GM21390 (cell line): Measurements from ENCODE around the gene VAV2.

Experiments
- ATAC-seq: cut with Tn5 transposase; IDR thresholded peaks from one replicate; pipeline ENCODE4 v1.9.1; 2021; ENCODE audit not compliant: unreplicated experiment

Gene VAV2

DNA sequence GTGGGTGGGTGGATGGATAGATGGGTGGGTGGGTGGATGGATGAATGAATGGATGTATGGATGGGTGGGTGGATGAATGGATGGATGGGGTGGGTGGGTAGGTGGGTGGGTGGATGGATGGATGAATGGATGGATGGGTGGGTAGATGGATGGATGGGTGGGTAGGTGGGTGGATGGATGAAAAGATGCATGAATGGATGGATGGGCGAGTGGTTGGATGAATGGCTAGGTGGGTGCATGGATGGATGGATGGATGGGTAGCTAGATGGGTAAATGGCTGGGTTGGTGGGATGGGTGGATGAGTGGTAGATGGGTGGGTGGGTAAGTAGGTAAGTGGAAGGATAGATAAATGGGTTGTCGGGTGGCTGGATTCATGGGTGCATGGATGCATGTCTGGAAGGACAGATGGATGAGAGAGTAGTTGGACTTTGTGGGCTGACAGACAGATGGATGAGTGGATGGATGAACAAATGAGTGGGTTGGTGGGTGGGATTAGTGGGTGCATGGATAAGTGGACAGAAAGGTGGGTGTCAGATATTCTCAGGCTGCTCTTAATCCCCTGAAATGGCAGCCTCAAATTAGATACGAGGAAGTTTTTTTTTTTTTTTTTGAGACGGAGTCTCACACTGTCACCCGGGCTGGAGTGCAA lies 153.1 kb downstream of the VAV2 start:
- no peak for ATAC-seq

DNA sequence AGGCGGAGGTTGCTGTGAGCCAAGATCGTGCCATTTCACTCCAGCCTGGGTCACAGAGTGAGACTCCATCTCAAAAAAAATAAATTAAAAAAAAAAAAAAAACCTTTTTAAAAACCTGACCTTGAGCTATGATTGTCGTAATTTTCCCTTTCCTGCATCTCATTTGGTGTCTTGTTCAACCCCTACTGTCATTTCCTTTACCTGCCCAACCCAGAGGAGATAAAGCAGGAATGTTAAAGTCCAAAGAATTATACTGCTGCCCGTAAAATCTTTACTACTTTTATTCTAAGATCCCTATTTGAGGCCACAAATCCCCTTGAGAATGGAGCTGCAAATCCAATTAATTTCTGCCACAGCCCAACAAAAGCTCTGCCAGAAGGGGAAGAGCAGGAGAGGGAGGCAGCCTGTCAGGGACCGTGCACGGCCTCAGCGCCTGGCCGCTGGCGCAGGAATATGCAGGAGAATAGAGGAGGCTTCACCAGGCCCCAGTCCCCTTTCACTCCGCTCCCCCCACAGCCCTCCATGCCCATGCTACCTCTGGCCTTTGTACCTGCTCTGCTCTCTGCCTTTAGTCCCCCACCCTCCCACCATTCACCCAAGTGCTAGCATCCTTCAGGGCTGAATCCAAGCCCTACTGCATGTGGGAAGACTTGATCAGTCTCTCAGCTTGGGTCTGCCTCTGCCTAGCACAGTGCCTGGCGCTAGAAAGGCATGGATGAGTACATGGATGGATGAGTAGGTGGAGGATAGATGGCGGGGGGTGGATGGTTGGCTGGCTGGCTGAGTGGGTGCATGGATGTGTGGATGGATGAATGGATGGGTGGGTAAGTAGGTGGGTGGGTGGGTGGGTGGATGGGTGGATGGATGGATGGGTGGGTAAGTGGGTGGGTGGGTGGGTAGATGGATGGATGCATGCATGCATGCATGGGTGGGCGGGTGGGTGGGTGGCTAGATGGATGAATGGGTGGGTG lies 154.2 kb downstream of the VAV2 start:
- no peak for ATAC-seq

DNA sequence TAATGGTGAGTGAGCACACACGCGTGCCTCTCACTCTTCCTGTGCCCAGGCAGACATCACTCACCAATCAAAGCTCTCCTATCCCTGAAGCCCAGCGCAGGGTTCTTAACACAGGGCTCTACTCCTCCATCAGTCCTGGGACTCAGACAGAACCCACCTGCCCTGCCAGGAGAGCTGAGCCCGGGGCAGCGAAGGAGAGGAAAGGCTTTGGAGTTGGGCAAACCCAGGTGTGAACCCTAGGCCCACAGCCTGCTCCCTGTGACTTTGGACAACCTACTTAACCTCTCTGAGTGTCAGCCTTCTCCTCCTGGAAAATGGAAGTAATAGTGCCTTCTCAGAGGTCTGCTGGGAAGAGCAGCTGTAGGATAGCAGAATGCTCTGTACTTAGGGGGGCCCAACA lies 155.3 kb downstream of the VAV2 start:
- no peak for ATAC-seq

DNA sequence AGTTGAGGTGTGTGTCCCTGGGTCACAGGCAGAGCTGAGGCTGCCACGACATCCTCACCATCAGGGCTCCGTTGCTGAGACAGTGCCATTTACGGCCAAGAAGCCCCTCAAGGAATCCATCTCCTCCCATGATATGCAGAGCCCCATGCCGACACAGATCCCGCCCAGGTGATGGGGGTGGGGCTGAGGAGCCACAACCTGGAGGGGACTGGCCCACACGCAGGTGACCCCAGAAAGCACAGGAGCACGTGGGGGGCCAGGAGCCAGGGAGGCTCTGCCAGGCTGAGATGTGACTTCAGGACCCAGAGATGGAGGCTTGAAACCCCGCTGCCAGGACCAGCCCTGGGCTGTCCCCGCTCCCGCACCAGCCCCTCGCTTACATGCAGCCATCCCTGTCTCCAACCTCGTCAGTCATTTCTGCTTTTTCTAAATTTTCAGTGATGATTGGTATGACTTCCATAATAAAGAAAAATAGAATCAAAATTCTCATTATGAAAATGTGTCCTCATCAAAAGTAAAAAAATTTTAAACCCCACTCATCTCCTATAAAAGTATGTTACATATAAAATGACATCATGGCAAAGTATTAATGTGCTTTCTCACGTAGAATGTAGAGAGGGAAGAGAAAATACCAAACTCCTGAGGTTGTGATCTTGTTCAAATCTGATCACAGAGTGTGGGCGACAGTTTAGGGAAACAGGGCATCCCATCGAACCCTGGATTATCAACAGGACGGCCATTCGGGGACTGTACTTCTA lies 155.9 kb downstream of the VAV2 start:
- no peak for ATAC-seq

DNA sequence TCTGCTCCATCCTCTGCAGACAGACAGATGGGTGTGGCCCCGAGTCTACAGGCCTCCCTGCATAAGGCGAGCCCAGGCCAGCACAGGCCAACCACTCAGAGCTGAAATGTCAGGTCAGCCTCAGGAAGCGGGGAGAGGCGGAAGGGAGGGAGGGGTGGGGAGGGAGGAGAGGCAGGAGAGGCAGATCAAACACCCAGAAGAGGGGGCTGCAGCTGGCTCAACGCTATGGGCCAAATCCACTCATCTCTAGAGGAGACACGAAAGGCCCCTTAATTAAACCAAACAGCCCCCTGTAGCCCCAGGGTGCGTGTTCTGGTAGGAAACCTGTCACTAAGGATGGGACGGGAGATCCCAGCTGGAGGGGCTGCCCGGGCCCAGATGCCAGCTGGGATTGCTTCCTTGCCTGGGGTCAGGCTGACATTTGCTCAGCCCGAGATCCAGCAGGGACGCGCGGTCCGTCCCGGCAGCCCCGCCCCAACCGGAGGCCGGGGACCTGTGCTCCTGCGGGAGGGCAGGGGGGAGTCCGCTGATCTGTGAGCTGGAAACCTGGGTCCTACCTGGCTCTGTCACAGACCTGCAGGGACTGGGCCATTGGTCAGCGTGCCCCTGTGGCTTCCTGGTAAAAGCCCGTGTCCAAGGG lies 156.7 kb downstream of the VAV2 start:
- ATAC-seq = no peak

DNA sequence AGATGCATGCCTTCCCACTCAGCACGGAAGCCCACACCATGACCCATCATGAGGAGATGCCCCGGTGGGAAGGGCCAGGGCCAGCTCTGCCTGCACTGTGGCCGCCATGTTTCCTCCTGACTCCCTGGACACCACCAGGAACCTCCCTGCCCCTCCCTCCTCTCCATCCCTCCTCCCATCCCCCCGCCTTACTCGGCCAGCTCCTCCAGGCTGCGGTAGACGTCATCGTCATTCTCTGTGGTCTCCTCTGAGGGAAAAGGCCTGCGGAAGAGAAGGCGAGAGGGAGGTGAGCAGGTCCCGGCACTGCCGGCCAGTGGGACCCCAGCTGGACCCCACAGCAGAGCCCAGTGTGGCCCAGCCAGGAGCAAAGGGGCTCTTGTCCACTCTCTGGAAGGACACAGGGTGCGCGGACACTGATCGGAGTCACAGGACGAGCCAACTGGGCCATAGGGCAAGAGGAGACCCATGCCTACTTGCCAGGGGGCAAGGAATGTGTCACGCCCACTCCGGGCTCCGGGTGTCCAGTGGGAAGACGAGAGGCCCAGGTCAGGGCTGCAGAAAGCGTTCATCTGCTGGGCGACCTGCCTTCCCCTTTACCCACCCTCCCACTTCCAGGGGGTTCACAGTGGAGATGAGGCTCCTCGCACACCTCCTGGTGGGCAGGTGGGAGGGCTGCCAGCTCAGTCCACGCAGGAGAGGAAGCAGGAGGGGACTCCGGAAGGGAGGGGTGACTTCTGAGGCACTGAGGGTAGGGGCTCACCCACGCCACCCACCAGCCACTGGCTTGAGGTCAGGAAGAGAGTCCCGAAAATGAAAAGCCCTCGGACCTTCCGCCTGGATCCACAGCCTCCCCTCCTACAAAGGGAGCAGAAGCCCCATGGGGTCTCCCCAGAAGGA lies 157.8 kb downstream of the VAV2 start:
- ATAC-seq = no peak

DNA sequence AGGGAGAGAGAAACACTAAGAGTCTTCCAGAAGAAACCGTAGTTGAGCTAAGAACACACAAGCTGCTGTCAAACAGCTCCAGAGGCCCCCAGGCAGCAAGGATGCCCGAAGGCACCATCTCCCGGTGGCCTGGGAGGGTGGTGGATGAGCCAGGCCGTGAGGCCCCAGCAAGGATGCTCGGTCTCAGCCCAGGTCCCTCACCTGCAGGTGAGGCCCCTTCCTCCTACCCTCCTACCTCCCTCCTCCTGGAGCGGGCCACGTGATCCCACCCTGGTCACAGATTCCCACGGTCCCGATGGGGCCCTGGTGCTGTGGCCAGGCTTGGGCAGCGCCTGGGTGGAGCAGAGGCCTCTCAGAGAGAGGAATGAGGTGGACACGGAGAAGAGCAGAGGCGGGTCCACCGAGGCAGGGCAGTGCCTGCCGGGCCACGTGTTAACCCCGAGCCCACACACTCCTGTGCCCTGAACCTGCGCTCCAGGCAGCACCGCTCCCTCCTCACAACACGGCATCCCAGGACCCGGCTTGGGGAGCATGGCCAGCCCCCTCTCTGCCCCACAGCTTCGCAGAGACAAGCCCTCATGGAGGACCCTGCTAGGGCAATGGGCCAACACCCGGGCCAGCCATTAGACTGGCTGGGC lies 158.6 kb downstream of the VAV2 start:
- no peak for ATAC-seq

DNA sequence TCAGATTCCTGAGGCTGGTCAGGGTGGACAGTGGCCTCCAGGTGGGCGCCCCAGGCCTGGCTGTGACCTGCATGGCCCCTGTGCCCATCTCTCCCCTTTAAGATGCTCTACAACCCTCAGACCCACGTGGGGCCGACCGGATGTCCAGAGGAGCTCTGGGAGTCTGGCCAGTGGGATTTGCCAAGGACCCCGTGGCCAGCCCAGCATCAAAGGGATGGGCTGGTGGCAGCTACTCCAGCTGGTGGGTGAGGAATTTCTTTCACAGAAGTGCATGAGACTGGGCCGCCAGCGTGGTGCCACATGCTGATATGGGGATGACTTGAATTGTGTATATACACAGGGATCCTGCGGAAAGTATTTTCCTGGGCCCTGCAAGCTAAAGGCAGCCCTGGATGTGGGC lies 159.2 kb downstream of the VAV2 start:
- no peak for ATAC-seq

DNA sequence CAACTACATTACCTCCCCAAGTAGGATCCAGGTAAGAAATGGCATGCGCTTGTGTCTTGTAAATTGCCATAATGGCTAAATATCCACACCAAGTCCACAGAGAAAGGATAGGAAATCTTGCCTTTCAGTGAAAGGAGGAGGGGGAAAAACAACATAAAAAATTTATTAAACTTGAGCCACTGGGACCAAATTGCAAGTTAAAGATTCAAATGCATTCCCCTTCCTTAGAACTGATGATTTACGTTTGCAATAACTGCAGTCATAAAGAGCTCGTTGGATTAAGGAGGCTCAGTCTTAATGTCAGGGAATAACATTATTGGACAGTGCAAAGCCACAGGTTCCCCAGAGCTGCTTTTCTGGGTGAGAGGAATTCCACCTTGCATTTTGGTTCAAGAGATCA lies 161.4 kb downstream of the VAV2 start:
- ATAC-seq = no peak

DNA sequence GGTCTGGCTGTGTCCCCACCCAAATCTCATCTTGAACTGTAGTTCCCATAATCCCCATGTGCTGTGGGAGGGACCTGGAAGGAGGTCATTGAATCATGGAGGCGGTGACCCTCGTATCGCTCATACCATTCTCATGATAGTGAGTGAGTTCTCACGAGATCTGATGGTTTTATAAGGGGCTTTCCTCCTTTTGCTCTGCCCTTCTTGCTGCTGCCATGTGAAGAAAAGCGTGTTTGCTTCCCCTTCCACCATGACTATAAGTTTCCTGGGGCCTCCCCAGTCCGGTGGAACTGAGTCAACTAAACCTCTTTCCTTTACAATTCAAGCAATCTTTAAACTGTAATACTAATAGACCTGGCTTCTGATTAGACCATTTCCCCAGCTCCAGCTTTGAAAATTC lies 161.8 kb downstream of the VAV2 start:
- no peak for ATAC-seq

DNA sequence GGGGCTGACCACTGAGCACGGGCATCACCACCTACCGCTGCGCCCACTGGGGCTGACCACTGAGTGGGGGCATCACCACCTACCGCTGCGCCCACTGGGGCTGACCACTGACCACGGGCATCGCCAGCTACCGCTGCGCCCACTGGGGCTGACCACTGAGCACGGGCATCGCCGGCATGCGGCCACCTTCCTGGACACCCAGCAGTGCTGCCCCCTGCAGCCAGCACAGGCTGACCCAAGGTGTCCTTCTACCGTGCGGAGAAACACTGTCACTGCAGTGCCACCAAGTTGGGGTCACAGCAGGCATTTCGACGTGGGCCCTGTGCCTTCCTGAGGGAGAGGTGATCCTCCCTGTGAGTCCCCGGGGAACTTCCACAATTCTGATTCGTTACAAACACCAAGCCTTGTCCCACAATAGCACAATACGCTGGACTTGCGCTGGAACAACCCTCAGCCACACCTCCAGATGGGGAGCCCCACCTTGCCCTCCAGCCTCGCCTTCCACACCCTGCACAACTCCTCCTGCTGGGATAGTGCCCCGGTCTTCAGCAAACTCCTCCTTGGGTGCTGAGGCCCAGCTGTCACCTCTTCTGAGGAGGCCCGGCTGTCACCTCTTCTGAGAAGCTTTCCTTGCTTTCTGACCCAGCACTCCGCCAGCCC lies 163.7 kb downstream of the VAV2 start:
- ATAC-seq = no peak

DNA sequence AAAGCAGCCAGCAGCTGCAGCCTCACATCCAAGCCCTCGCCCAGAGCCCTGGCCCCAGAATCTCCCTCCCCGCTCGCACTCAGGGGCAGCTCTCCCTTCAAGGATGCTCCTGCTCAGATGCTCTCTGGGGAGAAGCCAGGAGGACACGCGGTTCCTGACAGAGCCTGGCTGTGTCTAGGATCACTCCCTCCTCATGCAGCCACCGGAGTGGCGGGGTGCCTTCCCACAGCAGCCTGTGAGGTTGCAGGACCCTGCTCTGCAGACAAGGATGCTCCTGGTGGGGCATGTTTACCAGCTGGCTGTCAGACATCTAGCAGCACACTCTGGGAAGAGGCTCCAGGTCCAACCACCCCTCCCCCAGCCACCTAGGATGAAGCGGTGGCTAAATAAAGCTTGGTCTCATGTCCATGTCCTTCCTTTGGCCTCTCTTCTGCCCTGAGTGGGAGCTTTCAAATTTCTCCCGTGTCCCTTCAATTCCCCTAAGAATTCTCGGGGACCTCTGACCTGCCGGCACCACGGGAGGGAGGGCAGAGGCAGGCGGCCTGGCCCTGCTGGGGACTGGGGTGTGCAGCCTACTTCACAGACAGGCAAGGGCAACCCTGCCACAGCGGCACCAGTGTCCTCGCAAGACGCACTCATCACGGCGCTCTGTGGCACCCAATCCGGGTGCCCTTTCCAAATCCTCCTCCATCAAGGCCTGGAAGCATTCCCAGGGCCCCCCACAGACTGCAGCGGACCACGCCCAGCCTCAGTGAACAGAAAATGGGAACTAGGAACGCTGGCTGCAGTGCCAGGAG lies 165.6 kb downstream of the VAV2 start:
- ATAC-seq = no peak

DNA sequence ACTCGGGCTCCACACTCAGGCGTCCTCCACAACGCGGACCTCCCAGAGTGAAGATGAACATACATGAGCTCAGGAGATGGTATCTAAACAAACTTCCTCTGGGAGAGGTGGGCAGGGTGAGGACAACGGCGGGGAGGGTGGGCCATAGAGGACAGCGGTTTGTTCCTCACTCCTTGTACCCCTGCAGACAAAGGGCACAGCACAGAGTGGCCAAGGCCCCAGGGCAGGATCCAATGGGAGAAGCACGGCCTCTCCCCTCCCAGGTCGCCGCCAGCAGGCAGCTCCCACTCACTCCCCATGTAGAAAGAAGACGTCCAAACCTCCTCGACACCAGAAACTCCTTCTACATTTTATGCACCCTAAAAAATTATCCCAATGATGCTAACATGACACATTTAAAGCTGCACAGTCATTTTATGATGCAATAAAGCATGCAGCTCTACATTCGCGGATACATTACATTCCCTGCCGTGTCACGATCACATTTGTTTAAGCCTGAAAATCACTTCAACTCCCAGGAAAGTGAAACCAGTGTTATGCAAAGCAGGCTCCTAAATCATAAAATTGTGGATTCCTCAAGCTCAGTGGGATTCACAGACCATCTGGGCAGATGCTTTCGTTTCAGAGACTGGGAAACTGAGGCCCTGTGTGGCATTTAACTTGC lies 166.4 kb downstream of the VAV2 start:
- no peak for ATAC-seq

DNA sequence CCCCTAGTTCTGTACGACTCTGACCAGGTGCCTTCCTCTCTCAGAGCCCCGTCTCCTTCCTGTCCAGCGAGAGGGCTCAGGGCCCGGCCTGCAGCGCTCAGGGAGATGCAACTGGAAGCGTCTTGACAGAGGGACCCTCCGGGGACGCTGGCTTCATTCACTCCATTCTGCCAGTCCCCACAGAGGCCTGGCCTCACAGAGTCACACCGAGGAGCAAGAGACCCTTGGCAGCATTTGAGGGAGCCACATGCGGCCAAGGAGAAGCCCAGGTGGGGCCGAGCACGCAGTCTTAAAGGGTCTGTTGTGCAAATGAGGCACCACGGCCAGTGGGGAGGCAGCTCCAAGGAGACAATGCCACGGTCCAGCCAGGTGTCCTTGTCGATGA lies 167.3 kb downstream of the VAV2 start:
- no peak for ATAC-seq

DNA sequence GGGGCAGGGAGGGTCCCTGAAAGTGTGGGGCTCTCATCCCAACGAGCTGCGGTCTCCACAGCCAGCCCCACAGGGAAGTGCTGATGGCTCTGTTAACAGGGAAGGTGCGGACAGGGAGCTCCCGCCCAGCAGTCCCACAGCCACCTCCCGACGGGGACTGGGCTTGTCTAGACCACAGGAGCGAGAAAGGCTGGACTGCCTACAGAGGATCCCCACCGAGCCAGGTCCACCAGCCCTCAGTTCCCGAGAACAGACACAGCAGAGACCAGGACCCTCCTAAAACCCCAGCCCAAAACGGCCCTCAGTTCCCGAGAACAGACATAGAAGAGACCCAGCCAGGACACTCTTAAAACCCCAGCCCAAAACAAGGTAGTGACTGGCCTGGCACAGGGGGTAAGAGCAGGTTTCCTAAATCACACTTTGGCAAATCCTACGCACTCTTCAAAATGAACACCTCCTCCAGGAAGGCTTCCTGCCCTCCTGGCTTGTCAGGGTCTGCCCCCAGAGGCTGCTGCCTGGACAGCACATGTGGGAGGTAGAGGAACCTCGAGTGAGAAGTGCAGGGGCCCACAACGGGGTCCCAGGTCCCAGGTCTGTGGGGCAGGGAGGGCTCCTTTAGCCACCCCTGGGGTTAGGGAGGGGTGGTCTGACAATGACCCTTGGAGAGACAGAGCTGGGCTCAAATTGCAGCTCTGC lies 167.9 kb downstream of the VAV2 start:
- no peak for ATAC-seq

DNA sequence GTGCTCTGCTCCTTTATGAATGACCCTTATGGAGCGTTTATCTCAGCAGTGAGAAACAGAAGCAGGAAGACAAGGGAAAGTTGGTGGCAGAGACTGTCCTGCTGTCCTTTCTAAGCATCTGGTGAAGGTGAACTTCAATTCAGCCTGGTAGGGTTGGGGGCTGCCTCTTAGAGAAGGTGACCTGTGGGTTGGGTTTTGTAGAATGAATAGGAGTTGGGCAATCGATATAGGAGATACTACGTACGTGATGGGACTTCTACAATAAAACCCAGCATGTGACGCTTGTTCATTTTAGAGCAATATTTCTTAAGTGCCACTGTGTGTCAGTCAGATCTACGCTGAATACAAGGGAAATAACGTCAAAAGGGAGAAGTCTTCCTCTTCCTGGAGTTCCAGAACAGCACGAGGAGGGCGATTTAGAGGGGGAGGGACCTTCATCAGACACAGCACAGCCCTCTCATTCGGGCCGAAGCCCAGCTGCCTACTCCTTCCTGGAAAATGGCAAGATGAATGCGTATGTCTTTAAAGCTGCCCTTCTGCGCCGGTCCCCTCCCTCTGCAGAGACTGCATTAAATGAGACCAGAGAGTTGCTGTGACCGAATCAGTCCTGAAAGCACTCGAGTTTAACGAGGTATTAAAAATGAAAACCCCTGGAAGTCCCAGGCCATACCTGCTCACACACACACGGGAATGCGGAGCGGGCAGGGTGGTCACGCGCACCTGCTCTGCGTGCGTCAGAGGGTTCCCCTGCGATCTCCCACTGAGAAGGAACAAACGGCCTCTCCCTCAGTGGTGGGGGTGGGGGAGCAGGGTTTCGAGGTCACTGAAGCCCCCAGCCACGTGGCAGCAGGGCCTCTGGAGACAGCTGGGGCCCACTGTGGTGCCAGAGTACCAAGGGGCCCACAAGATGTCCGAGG lies 168.7 kb downstream of the VAV2 start:
- ATAC-seq = no peak
